Measurements from ENCODE around the gene PRPH. TPM values are rescaled to one million over a fixed set of nuclear protein-coding genes. Genes with fewer than 3 reads are reported as not detected.

Gene PRPH
- total RNA-seq, 1 donor from 2014 or later: 7.3 TPM

- H3K36me3 Mint-ChIP-seq: peaks cover 4% of the 10 kb centered on the region
- no peak for TF ChIP-seq CTCF (conservative IDR thresholded peaks at IDR 0.05)
- DNase-seq (ENCODE audit: extremely low spot score, unreplicated experiment): no peak
- H3K27ac Mint-ChIP-seq: no peak overlapping the region
- no peak overlapping the region for H3K4me3 Mint-ChIP-seq
- H3K9me3 Mint-ChIP-seq: no peaks in the 10 kb centered on the region
- H3K4me1 Mint-ChIP-seq (ENCODE audit: unreplicated experiment): peaks cover 10% of the 10 kb centered on the region
- H3K27me3 Mint-ChIP-seq: no peaks in the 10 kb centered on the region
Measured at GRCh38 chr12:49259452-49259851, 35.5 kb upstream of the PRPH start.

- Mint-ChIP-seq H3K4me3 (peak overlapping the region; percentile 6), H3K4me1 (ENCODE audit: unreplicated experiment) (peaks cover 10% of the 10 kb centered on the region), H3K27ac (no peak overlapping the region), H3K27me3 (no peaks in the 10 kb centered on the region), H3K36me3 (peaks cover 4% of the 10 kb centered on the region), H3K9me3 (no peaks in the 10 kb centered on the region)
- no peak for DNase-seq (ENCODE audit: extremely low spot score, unreplicated experiment)
- TF ChIP-seq CTCF (conservative IDR thresholded peaks at IDR 0.05): no peak
Measured at GRCh38 chr12:49260166-49260565, 34.8 kb upstream of the PRPH start.

DNA sequence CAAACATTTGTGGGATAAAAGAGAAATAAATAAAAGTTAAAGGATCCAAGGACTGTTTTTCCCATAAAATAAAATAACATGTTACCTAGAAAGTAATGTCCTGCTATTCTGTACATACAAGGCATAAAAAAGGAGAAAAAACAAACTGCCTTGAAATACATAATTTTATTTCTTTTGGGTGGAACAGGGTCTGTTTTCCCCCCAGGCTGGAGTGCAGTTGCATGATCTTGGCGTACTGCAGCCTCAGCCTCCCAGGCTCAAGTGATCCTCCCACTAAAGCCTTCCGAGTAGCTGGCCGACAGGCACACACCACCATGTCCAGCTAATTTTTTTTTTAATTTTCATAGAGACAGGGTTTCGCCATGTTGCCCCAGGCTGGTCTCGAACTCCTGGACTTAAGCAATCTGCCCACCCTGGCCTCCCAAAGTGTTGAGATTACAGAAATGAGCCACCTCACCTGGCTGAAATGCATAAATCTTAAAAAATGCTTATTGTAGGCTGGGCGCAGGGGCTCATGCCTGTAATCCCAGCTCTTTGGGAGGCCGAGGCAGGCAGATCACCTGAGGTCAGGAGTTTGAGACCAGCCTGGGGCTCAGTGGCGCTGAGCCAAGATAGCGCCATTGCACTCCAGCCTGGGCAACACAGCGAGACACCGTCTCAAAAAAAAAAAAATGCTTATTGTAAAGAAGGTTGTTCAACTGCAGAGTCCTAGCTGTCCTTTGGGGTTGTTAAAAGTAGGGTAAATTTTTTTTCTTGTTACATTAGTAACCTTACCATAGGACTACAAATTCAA lies 34.2 kb upstream of the PRPH start:
- Mint-ChIP-seq H3K27me3 (no peaks in the 10 kb centered on the region), H3K27ac (no peak overlapping the region), H3K4me3 (no peak overlapping the region), H3K4me1 (ENCODE audit: unreplicated experiment) (peaks cover 10% of the 10 kb centered on the region), H3K9me3 (no peaks in the 10 kb centered on the region), H3K36me3 (peaks cover 4% of the 10 kb centered on the region)
- DNase-seq (ENCODE audit: extremely low spot score, unreplicated experiment): no peak
- TF ChIP-seq CTCF (conservative IDR thresholded peaks at IDR 0.05): no peak

DNA sequence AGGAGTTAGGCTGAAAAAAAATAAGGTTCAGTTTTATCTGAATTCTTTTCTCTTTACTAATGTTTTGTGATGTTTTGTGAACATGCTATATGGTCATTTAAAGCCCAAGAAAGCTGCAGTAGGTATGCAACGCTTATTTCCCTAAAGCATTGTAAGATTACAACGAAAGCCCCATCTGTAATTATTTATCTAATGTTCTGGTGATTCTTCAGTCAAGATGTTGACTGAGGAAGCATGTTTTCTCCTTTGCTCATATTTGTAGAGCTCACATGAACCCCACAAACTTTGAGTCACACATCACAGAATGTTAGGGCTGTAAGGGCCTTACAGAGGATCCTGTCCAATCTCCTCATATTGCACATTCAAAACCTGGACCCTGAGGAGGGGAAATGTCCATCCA lies 33.2 kb upstream of the PRPH start:
- Mint-ChIP-seq H3K4me3 (no peak overlapping the region), H3K36me3 (peaks cover 4% of the 10 kb centered on the region), H3K27me3 (no peaks in the 10 kb centered on the region), H3K27ac (no peak overlapping the region), H3K9me3 (no peaks in the 10 kb centered on the region), H3K4me1 (ENCODE audit: unreplicated experiment) (peaks cover 10% of the 10 kb centered on the region)
- TF ChIP-seq CTCF (conservative IDR thresholded peaks at IDR 0.05): no peak
- no peak for DNase-seq (ENCODE audit: extremely low spot score, unreplicated experiment)

GRCh38 chr12:49263400-49263763 lies 31.6 kb upstream of the PRPH start:
- H3K4me1 Mint-ChIP-seq (ENCODE audit: unreplicated experiment): peaks cover 18% of the 10 kb centered on the region

More at GRCh38 chr12:49263400-49263763, 31.6 kb upstream of the PRPH start:
- peaks cover 7% of the 10 kb centered on the region for H3K36me3 Mint-ChIP-seq
- peak overlapping the region; percentile 88 for H3K4me3 Mint-ChIP-seq
- H3K9me3 Mint-ChIP-seq: no peaks in the 10 kb centered on the region
- no peak for DNase-seq (ENCODE audit: extremely low spot score, unreplicated experiment)
- H3K27ac Mint-ChIP-seq: peak overlapping the region; percentile 85
- TF ChIP-seq CTCF (conservative IDR thresholded peaks at IDR 0.05): no peak
- H3K27me3 Mint-ChIP-seq: no peaks in the 10 kb centered on the region
